Mucosa of descending colon (tissue), 3 donors: ENCODE measurements around the gene GPD1L. TPM values are rescaled to one million over a fixed set of nuclear protein-coding genes. Genes with fewer than 3 reads are reported as not detected.

ENCODE experiments used
- ATAC-seq: fragments of 200-7000 bp; cut with Tn5 transposase; one replicate; pipeline ENCODE4 v1.9.1; 2020; ENCODE audit warnings: mild to moderate bottlenecking, moderate library complexity
- DNase-seq, 3 donors: peaks; one replicate each; pipeline ENCODE4 v3.0.0-alpha.2; 2020
- H3K36me3 ChIP-seq: fragments of 200-600 bp; one replicate; pipeline ENCODE4 v1.8.0; 2021; ENCODE audit warnings: low read depth, mild to moderate bottlenecking
- H3K4me1 ChIP-seq: fragments of 200-600 bp; one replicate; pipeline ENCODE4 v1.8.0; 2021; ENCODE audit warnings: low read depth, mild to moderate bottlenecking
- H3K4me3 ChIP-seq: fragments of 200-600 bp; one replicate; pipeline ENCODE4 v1.8.0; 2021; ENCODE audit warnings: mild to moderate bottlenecking
- H3K9me3 ChIP-seq: fragments of 200-600 bp; one replicate; pipeline ENCODE4 v1.8.0; 2021; ENCODE audit warnings: mild to moderate bottlenecking
- intact Hi-C, 2 donors: fragments of 100-400 bp; cut with DNase I in 1 of 2; cut with micrococcal nuclease in 1 of 2; formaldehyde crosslinking; loops; one replicate each; pipeline versions ENCODE4 v1.11.0 to v1.11.1; 2022; cut with DNase I, micrococcal nuclease
- total RNA-seq, 3 donors: library from RNA; stranded (reverse); fragmentation: NEBNext Ultra II Directional in 2 of 3; extraction: Animal tissue kit (Norgen Biotek cat#: 25700) in 2 of 3; gene quantifications; one replicate each; pipeline versions ENCODE4 v1.2.1 to v1.2.4, GENCODE V29; 2021 to 2023
- TF ChIP-seq, protein P1 (sequence below): fragments of 200-600 bp; IDR thresholded peaks from one replicate; pipeline ENCODE4 v1.8.0; 2022; ENCODE audit warnings: antibody characterized with exemption, mild to moderate bottlenecking
- donor health status: DM: no; HTN: no; CAD: no; lungs with moderate emphysema.
- donor health status: DM: no; HTN: no; CAD: no.
- donor health status: DM: no; HTN: yes; CAD: no.

GPD1L gene
- total RNA-seq, 3 donors from 2014 or later, result 57.6 to 122 (median 72.1) TPM

DNA sequence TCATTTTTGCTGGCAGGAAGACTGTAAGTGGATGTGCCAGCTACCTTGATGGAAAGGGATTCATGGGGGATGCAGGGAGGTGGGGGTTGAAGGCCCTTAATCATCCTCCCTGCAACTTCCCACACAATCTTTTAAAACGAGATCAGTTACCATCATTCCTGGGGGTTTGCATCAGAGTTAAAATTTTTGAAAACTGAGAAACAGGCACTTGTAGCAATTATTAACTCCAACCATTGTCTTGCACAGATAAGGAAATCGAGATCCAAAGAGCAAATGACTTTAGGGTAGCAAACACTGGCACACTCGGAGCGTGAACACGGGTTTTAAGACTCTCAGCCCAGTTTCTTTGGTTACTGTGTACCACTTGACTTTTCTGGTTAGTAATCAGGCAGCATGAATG is 41.9 kb downstream of the GPD1L start:
- TF ChIP-seq, protein P1, sequence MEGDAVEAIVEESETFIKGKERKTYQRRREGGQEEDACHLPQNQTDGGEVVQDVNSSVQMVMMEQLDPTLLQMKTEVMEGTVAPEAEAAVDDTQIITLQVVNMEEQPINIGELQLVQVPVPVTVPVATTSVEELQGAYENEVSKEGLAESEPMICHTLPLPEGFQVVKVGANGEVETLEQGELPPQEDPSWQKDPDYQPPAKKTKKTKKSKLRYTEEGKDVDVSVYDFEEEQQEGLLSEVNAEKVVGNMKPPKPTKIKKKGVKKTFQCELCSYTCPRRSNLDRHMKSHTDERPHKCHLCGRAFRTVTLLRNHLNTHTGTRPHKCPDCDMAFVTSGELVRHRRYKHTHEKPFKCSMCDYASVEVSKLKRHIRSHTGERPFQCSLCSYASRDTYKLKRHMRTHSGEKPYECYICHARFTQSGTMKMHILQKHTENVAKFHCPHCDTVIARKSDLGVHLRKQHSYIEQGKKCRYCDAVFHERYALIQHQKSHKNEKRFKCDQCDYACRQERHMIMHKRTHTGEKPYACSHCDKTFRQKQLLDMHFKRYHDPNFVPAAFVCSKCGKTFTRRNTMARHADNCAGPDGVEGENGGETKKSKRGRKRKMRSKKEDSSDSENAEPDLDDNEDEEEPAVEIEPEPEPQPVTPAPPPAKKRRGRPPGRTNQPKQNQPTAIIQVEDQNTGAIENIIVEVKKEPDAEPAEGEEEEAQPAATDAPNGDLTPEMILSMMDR, result no peak
- H3K36me3 ChIP-seq, result peaks cover 11% of the 10 kb centered on the region
- ATAC-seq, result no peak
- H3K9me3 ChIP-seq, result no peaks in the 10 kb centered on the region
- H3K4me3 ChIP-seq, result no peak overlapping the region
- no peaks in the 10 kb centered on the region for H3K4me1 ChIP-seq
- intact Hi-C loops, result no loop called here
- no peak for DNase-seq

DNA sequence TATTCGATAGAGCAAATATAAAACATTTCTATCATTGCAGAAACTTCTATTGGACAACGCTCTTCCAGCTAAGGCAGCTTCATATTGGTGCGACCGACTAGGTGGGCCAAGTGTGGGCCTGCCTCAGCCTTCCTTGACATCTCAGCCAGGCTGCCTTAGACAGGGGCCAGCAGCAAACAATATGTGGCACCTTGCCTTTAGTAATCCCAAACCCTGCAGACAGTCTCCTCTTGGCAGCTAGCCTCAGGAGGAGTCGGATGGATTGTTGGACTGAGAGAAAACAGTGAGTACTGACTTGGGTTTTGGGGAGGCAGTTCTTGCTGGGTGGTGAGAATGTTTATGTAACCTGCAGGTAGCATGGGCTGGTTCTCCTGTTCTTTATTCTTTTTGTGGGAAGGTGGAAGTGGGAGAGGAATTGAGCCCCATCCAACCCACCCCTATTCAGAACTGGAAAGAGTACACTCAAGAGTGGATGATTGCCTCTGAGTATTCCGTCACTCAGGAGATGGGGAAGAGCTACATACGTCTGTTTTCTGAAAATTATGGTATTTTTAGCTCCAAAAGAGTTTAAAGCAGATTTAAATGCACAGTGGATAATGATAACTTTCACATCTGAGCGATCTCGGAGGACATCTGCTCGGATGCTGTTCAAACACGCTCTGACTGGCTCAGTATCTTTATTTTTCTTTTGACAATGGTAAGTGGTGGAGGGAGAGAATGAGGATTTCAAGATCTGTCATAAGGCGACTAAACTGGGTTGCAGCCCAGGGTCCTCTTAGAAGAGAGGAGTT is 47.2 kb downstream of the GPD1L start:
- intact Hi-C loops, result no loop called here
- TF ChIP-seq, protein P1, result no peak
- Histone ChIP-seq H3K9me3 (no peaks in the 10 kb centered on the region), H3K36me3 (no peaks in the 10 kb centered on the region), H3K4me3 (no peak overlapping the region), H3K4me1 (no peaks in the 10 kb centered on the region)
- ATAC-seq (no peak), DNase-seq (no peak)

DNA sequence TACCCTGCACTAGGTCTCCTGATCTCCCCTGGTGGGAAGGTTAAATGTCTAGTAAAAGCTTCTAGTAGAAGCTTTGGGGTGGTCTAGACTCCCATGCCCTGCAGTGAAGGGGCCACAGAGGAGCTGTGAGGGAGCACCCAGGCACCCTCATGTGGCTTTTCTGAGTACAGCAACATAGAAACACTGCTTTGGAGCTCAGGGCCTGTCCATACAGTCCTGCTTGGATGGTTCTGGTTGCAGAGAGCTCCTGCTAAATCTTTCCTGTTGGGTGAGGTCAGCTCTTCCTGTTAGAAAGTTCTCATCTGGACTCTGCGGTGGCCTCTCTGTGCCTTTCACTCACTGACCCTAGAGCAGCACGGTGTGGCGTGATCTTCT is 47.8 kb downstream of the GPD1L start:
- ATAC-seq (no peak), DNase-seq (no peak)
- Histone ChIP-seq H3K9me3 (no peaks in the 10 kb centered on the region), H3K36me3 (peaks cover 3% of the 10 kb centered on the region), H3K4me3 (no peak overlapping the region), H3K4me1 (no peaks in the 10 kb centered on the region)
- TF ChIP-seq, protein P1, result no peak
- intact Hi-C loops, result no loop called here

DNA sequence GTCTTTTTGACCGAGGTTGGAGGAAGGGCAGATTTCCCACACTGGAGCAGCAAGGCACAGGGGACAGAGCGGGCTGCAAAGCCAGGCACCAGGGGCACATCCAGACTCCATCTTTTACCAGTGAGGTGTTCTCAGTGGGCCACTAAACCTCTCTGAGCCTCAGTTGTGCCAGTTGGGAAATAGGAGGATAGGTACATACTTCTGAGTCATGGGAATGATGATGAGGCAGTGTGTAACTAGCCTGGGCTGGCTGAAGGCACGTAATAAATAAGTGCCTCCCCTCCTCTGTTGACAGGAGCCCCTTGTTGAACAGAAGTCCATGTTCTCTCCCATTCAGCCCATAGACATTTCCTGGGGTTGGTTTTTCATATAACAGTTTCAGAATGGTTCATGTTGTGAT is 48.7 kb downstream of the GPD1L start:
- no peaks in the 10 kb centered on the region for H3K4me1 ChIP-seq
- intact Hi-C loops, result no loop called here
- DNase-seq (no peak), ATAC-seq (no peak)
- TF ChIP-seq, protein P1, result no peak
- H3K9me3 ChIP-seq, result no peaks in the 10 kb centered on the region
- H3K36me3 ChIP-seq, result peaks cover 6% of the 10 kb centered on the region
- H3K4me3 ChIP-seq, result no peak overlapping the region

DNA sequence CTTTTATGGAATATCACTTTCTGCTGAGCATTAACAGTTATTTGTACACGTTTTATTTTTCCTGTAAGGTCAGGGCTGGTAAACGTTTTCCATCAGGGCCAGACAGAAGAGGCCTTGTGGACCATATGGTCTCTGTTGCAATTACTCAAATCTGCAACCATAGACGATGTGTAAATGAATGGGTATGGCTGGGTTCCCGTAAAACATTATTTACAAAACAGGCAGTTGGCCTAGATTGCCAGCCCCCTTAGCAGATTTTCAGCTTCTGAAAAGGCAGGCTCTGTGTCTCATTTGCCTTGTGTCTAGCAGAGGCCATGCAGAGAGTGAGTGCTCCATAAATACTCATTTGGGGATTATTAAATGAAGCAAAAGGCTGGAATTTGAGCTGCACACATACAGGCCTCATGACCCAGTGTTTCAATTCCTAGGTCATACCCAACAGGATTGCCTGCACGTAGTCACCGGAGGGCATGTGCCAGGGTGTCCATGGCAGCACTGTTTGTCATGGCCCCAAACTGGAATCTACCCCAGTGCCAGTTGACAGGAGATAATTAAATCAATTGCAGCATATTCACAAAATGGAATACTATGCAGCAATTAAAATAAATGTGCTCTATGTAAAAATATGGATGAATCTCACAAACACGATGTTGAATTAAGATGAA is 51.3 kb downstream of the GPD1L start:
- H3K9me3 ChIP-seq, result no peaks in the 10 kb centered on the region
- intact Hi-C loops, result no loop called here
- TF ChIP-seq, protein P1, result no peak
- DNase-seq (no peak), ATAC-seq (no peak)
- no peak overlapping the region for H3K4me3 ChIP-seq
- no peaks in the 10 kb centered on the region for H3K4me1 ChIP-seq
- peaks cover 6% of the 10 kb centered on the region for H3K36me3 ChIP-seq
